SK-N-SH (cell line): ENCODE results near the gene N4BP2L2. TPM values are rescaled to one million over a fixed set of nuclear protein-coding genes. Genes with fewer than 3 reads are reported as not detected.

Experiments used
- CTCF ChIA-PET: fragments of 300-600, 350-600 bp; formaldehyde crosslinking; extraction: SDS; loops from one replicate; lab custom pipeline; 2021; lab: Yijun Ruan, JAX
- POLR2A ChIA-PET: fragments of 350-600 bp; sonication (Branson Sonifier 250); formaldehyde crosslinking; extraction: SDS; loops from one replicate; lab custom pipeline; 2020; ENCODE audit warnings: antibody characterized with exemption, inconsistent platforms; lab: Yijun Ruan, JAX
- DNase-seq: peaks from one replicate; pipeline ENCODE4 v3.0.0; 2012
- H2AFZ ChIP-seq: fragments of 200-600 bp; sonication (generic); 2 replicates; pipeline ENCODE4 v1.8.1; 2016; ENCODE audit warnings: antibody characterized with exemption, mild to moderate bottlenecking, low read depth
- H3F3A ChIP-seq: fragments of 200-600 bp; sonication (generic); replicated peaks from 2 replicates; pipeline ENCODE3; 2016; ENCODE audit warnings: antibody characterized with exemption, mild to moderate bottlenecking; ENCODE audit not compliant: insufficient read depth
- H3K27ac ChIP-seq, 2 experiments: fragments of 200-500 bp in 1 of 2; fragments of 200-600 bp in 1 of 2; sonication (Bioruptor generic) in 1 of 2; sonication (generic), shearing (Covaris generic) in 1 of 2; 2 replicates each; pipeline versions ENCODE4 v1.5.1 to v1.6.1; 2014 to 2016; ENCODE audit warnings: low read depth in 2 of 2, inconsistent platforms in 1 of 2, low read length in 1 of 2, mild to moderate bottlenecking in 1 of 2, mixed read lengths in 1 of 2
- H3K27me3 ChIP-seq: fragments of 200-600 bp; sonication (generic), shearing (Covaris generic); 2 replicates; pipeline ENCODE4 v1.6.1; 2016; ENCODE audit warnings: mixed run types; ENCODE audit not compliant: insufficient read depth
- H3K36me3 ChIP-seq, 2 experiments: fragments of 200-500 bp in 1 of 2; fragments of 200-600 bp in 1 of 2; sonication (Bioruptor generic) in 1 of 2; sonication (generic) in 1 of 2; replicated peaks in 1 of 2; 2 replicates each; pipeline versions ENCODE3 to v1.5.1; 2014 to 2016; ENCODE audit warnings: low read length in 1 of 2, mild to moderate bottlenecking in 1 of 2; ENCODE audit not compliant: insufficient read depth in 2 of 2, control insufficient read depth in 1 of 2
- H3K4me1 ChIP-seq, 2 experiments: fragments of 200-500 bp in 1 of 2; fragments of 200-600 bp in 1 of 2; sonication (Bioruptor generic) in 1 of 2; sonication (generic), shearing (Covaris generic) in 1 of 2; 2 replicates each; pipeline versions ENCODE4 v1.5.1 to v1.6.1; 2014 to 2016; ENCODE audit warnings: low read depth in 1 of 2, low read length in 1 of 2, mixed run types in 1 of 2; ENCODE audit not compliant: insufficient read depth in 2 of 2, control insufficient read depth in 1 of 2
- H3K4me2 ChIP-seq: fragments of 200-600 bp; sonication (generic), shearing (Covaris generic); 2 replicates; pipeline ENCODE4 v1.6.1; 2017; ENCODE audit warnings: mixed run types
- H3K4me3 ChIP-seq, 2 experiments: fragments of 200-500 bp in 1 of 2; fragments of 200-600 bp in 1 of 2; sonication (Bioruptor generic) in 1 of 2; sonication (generic), shearing (Covaris generic) in 1 of 2; 2 replicates each; pipeline versions ENCODE4 v1.5.1 to v1.8.1; 2014 to 2016; ENCODE audit warnings: low read depth in 2 of 2, inconsistent platforms in 1 of 2, low read length in 1 of 2, mild to moderate bottlenecking in 1 of 2, mixed read lengths in 1 of 2, moderate library complexity in 1 of 2
- H3K79me2 ChIP-seq: fragments of 200-600 bp; sonication (generic); 2 replicates; pipeline ENCODE4 v1.8.1; 2017; ENCODE audit warnings: mild to moderate bottlenecking; ENCODE audit not compliant: insufficient read depth
- H3K9ac ChIP-seq: fragments of 200-600 bp; sonication (generic); 2 replicates; pipeline ENCODE4 v1.6.1; 2017; ENCODE audit warnings: mixed run types
- H3K9me2 ChIP-seq: fragments of 200-600 bp; sonication (generic); 2 replicates; pipeline ENCODE4 v1.6.1; 2017; ENCODE audit warnings: mixed run types
- H3K9me3 ChIP-seq: fragments of 200-600 bp; sonication (generic); 2 replicates; pipeline ENCODE4 v1.6.1; 2017; ENCODE audit warnings: mixed run types, mild to moderate bottlenecking, moderate library complexity
- H4K20me1 ChIP-seq: fragments of 200-600 bp; sonication (generic); 2 replicates; pipeline ENCODE4 v1.6.1; 2017; ENCODE audit warnings: mild to moderate bottlenecking, mixed run types; ENCODE audit not compliant: insufficient read depth
- CHD2 ChIP-seq: fragments of 150-350 bp; IDR thresholded peaks from 2 replicates; pipeline ENCODE4 v1.6.1; 2018; ENCODE audit warnings: low read length; ENCODE audit not compliant: partially characterized antibody
- ELF1 ChIP-seq: IDR thresholded peaks from 2 replicates; pipeline ENCODE4 v1.4.0; 2012
- EP300 ChIP-seq, 2 experiments: IDR thresholded peaks; 2 replicates each; pipeline versions ENCODE4 v1.4.0 to v1.6.1; 2012; ENCODE audit warnings: borderline replicate concordance in 1 of 2, low read depth in 1 of 2, low read length in 1 of 2
- FOXJ3 ChIP-seq: sonication (generic); formaldehyde crosslinking; IDR thresholded peaks from 2 replicates; pipeline ENCODE4 v1.5.1; 2020; ENCODE audit warnings: mild to moderate bottlenecking, missing genetic modification reagents
- FOXM1 ChIP-seq: IDR thresholded peaks from 2 replicates; pipeline ENCODE4 v1.4.0; 2012; ENCODE audit warnings: low read depth, mild to moderate bottlenecking
- GATA2 ChIP-seq: sonication (generic); formaldehyde crosslinking; IDR thresholded peaks from 2 replicates; pipeline ENCODE4 v1.5.0; 2020; ENCODE audit warnings: mild to moderate bottlenecking, missing genetic modification reagents
- IRF3 ChIP-seq: fragments of 150-350 bp; IDR thresholded peaks from 2 replicates; pipeline ENCODE4 v1.6.1; 2016; ENCODE audit warnings: mild to moderate bottlenecking, low read depth, low read length
- JUND ChIP-seq: IDR thresholded peaks from 2 replicates; pipeline ENCODE4 v1.4.0; 2012
- MXI1 ChIP-seq: IDR thresholded peaks from 2 replicates; pipeline ENCODE4 v1.6.1; 2012; ENCODE audit warnings: mild to moderate bottlenecking, low read depth, low read length, improper control_type of control experiment
- NFIC ChIP-seq: IDR thresholded peaks from 2 replicates; pipeline ENCODE4 v1.4.0; 2012; ENCODE audit warnings: borderline replicate concordance
- NRF1 ChIP-seq: IDR thresholded peaks from 2 replicates; pipeline ENCODE4 v1.6.1; 2012; ENCODE audit warnings: low read depth, mild to moderate bottlenecking, low read length
- RFX5 ChIP-seq: IDR thresholded peaks from 2 replicates; pipeline ENCODE4 v1.6.1; 2012; ENCODE audit warnings: mild to moderate bottlenecking, improper control_type of control experiment, low read length
- RXRA ChIP-seq: IDR thresholded peaks from 2 replicates; pipeline ENCODE4 v1.4.0; 2012; ENCODE audit warnings: low read depth, mild to moderate bottlenecking, borderline replicate concordance
- SMC3 ChIP-seq: IDR thresholded peaks from 2 replicates; pipeline ENCODE4 v1.6.1; 2012; ENCODE audit warnings: low read depth, low read length, improper control_type of control experiment
- TAF1 ChIP-seq: IDR thresholded peaks from 2 replicates; pipeline ENCODE4 v1.6.1; 2012; ENCODE audit warnings: low read depth, mild to moderate bottlenecking, low read length, moderate library complexity, borderline replicate concordance
- TEAD4 ChIP-seq: IDR thresholded peaks from 2 replicates; pipeline ENCODE4 v1.4.0; 2012; ENCODE audit warnings: mild to moderate bottlenecking, borderline replicate concordance; ENCODE audit not compliant: insufficient read depth
- USF1 ChIP-seq: IDR thresholded peaks from 2 replicates; pipeline ENCODE4 v1.4.0; 2012; ENCODE audit warnings: low read depth, borderline replicate concordance
- YY1 ChIP-seq: IDR thresholded peaks from 2 replicates; pipeline ENCODE4 v1.4.0; 2012; ENCODE audit warnings: low read depth, mild to moderate bottlenecking
- WGBS: methylation state at CpG from one replicate; pipeline ENCODE4 v1.1.6; 2017; ENCODE audit warnings: low lambda C conversion rate; 5-methylcytosine and 5-hydroxymethylcytosine counted together
- polyA plus RNA-seq, 3 experiments: library from polyadenylated mRNA; depleted of rRNA; stranded (reverse); fragments of >200 nt; gene quantifications; 2 replicates each; pipeline ENCODE4 v1.2.3, GENCODE V29; 2012
- TF ChIP-seq, protein P1 (sequence below): IDR thresholded peaks from 2 replicates; pipeline ENCODE4 v1.4.0; 2012; ENCODE audit warnings: low read depth, borderline replicate concordance
- TF ChIP-seq, protein P2 (sequence below): IDR thresholded peaks from 2 replicates; pipeline ENCODE4 v1.6.1; 2012; ENCODE audit warnings: mild to moderate bottlenecking, low read depth, low read length, moderate library complexity

Gene N4BP2L2
- polyA plus RNA-seq, 1 of the 3 experiments (the other 2 are of a cell fraction) = 16.0 TPM

DNA sequence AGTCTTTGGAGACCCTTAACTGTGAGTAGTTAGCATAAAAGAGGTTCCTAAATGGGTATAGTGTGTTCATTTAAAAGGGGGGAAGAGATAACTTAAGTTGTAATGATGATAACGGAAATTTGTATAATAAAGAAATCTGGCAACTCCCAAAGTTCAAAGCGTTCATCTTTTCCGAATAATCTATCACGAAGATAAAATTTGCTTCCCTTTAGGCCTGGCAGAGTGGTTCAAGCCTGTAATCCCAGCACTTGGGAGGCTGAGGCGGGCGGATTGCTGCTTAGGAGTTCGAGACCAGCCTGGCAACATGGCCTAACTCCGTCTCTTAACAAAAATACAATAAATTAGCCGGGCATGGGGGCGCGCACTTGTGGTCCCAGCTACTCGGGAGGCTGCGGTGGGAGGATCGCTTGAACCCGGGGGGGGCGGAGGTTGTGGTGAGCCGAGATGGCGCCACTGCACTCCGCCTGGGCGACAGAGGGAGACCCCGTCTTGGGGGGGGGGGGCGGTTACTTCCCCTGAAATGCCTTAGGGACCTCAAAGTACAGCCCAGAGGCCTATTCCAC lies 934 bp downstream of the N4BP2L2 start:
- ChIA-PET POLR2A (no interaction called here), CTCF (interaction anchor here (1.1 to 2.2 kb wide), 5 partner anchors 16 to 628 kb away, joined by 3 to 6 read pairs (median 4); no protein-coding TSS in a partner anchor)
- no peak for DNase-seq
- H3F3A ChIP-seq = peaks cover 5% of the 10 kb centered on the region
- H3K4me3 ChIP-seq = peak overlapping the region; percentile 92 to 100
- no peaks in the 10 kb centered on the region for H3K27me3 ChIP-seq
- H3K9me2 ChIP-seq = no peaks in the 10 kb centered on the region
- H3K27ac ChIP-seq = peak overlapping the region; percentile 90 to 92
- TF ChIP-seq USF1 (no peak), JUND (no peak), GATA2 (CRISPR knock-in tag) (no peak), TEAD4 (no peak), NFIC (no peak), FOXJ3 (CRISPR knock-in tag) (no peak), CHD2 (no peak), ELF1 (no peak), MXI1 (no peak), TAF1 (no peak), NRF1 (no peak), EP300 (IDR thresholded peaks at IDR 0.05; ENCODE audit: borderline replicate concordance in 1 of 2, low read depth in 1 of 2, low read length in 1 of 2) (no peak), YY1 (no peak), FOXM1 (no peak), RFX5 (no peak), RXRA (no peak), IRF3 (no peak), SMC3 (no peak)
- TF ChIP-seq, protein P1, sequence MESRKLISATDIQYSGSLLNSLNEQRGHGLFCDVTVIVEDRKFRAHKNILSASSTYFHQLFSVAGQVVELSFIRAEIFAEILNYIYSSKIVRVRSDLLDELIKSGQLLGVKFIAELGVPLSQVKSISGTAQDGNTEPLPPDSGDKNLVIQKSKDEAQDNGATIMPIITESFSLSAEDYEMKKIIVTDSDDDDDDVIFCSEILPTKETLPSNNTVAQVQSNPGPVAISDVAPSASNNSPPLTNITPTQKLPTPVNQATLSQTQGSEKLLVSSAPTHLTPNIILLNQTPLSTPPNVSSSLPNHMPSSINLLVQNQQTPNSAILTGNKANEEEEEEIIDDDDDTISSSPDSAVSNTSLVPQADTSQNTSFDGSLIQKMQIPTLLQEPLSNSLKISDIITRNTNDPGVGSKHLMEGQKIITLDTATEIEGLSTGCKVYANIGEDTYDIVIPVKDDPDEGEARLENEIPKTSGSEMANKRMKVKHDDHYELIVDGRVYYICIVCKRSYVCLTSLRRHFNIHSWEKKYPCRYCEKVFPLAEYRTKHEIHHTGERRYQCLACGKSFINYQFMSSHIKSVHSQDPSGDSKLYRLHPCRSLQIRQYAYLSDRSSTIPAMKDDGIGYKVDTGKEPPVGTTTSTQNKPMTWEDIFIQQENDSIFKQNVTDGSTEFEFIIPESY = no peak
- TF ChIP-seq, protein P2, sequence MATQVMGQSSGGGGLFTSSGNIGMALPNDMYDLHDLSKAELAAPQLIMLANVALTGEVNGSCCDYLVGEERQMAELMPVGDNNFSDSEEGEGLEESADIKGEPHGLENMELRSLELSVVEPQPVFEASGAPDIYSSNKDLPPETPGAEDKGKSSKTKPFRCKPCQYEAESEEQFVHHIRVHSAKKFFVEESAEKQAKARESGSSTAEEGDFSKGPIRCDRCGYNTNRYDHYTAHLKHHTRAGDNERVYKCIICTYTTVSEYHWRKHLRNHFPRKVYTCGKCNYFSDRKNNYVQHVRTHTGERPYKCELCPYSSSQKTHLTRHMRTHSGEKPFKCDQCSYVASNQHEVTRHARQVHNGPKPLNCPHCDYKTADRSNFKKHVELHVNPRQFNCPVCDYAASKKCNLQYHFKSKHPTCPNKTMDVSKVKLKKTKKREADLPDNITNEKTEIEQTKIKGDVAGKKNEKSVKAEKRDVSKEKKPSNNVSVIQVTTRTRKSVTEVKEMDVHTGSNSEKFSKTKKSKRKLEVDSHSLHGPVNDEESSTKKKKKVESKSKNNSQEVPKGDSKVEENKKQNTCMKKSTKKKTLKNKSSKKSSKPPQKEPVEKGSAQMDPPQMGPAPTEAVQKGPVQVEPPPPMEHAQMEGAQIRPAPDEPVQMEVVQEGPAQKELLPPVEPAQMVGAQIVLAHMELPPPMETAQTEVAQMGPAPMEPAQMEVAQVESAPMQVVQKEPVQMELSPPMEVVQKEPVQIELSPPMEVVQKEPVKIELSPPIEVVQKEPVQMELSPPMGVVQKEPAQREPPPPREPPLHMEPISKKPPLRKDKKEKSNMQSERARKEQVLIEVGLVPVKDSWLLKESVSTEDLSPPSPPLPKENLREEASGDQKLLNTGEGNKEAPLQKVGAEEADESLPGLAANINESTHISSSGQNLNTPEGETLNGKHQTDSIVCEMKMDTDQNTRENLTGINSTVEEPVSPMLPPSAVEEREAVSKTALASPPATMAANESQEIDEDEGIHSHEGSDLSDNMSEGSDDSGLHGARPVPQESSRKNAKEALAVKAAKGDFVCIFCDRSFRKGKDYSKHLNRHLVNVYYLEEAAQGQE = no peak
- H3K4me1 ChIP-seq = peaks cover 0 to 4% of the 10 kb centered on the region in 2 experiments; a peak in 3 of 4 replicates
- H3K36me3 ChIP-seq = peaks cover 34 to 35% of the 10 kb centered on the region in 2 experiments
- H3K79me2 ChIP-seq = peaks cover 60% of the 10 kb centered on the region
- 42% methylated on average over 15 of the region's 22 CpGs for WGBS
- peak overlapping the region; percentile 79 for H3K4me2 ChIP-seq
- peak overlapping the region; percentile 98 for H2AFZ ChIP-seq
- no peaks in the 10 kb centered on the region for H3K9me3 ChIP-seq
- no peaks in the 10 kb centered on the region for H4K20me1 ChIP-seq
- H3K9ac ChIP-seq = peak overlapping the region; percentile 96
